ENCODE results near the gene TTLL5.

GRCh38 chr14:75643985-75644384, 17.1 kb upstream of the TTLL5 start:
- TF ChIP-seq PATZ1 (CRISPR knock-in tag; IDR thresholded peaks at IDR 0.05; ENCODE audit: borderline replicate concordance) (no peak), ESRRG (CRISPR knock-in tag; IDR thresholded peaks at IDR 0.05) (no peak), PPARA (CRISPR knock-in tag; IDR thresholded peaks at IDR 0.05; ENCODE audit: borderline replicate concordance) (no peak), CREB5 (CRISPR knock-in tag; IDR thresholded peaks at IDR 0.05; ENCODE audit: low read depth) (no peak), ARNTL (CRISPR knock-in tag; IDR thresholded peaks at IDR 0.05; ENCODE audit: borderline replicate concordance, low read depth) (no peak), GLIS3 (CRISPR knock-in tag; IDR thresholded peaks at IDR 0.05) (no peak), RARB (CRISPR knock-in tag; IDR thresholded peaks at IDR 0.05) (no peak), SNAI2 (CRISPR knock-in tag; IDR thresholded peaks at IDR 0.05) (no peak), POU6F1 (CRISPR knock-in tag; IDR thresholded peaks at IDR 0.05; ENCODE audit: borderline replicate concordance, low read depth) (no peak), ZNF8 (CRISPR knock-in tag; IDR thresholded peaks at IDR 0.05) (no peak), ZFP30 (CRISPR knock-in tag; IDR thresholded peaks at IDR 0.05) (no peak), ISL1 (CRISPR knock-in tag; IDR thresholded peaks at IDR 0.05) (no peak)

Data from SK-N-SH treated with all-trans-retinoic acid at 6 μM for 48 hours (cell line).